Activated CD4-positive, alpha-beta T cell treated with anti-CD3 and anti-CD28 coated beads for 36 hours (primary cell): ENCODE data around the gene MSH3. TPM values are rescaled to one million over a fixed set of nuclear protein-coding genes. Genes with fewer than 3 reads are reported as not detected.

Experiments
- total RNA-seq, 2 experiments: library from RNA; stranded (reverse); gene quantifications; one replicate each; pipeline ENCODE4 v1.2.3, GENCODE V29; 2021

MSH3 gene
- total RNA-seq, 2 experiments from 2014 or later: 25.6 to 27.1 TPM

Other genes starting within 250 kb of the MSH3 start
- 10 to 100 TPM; 11.2 to 11.8 TPM for gene ZFYVE16, start 246.6 kb upstream of the MSH3 start, total RNA-seq
- under 1 TPM; 0.63 to 0.75 TPM for gene FAM151B, start 166.6 kb upstream of the MSH3 start, total RNA-seq
- gene ANKRD34B, start 84.4 kb upstream of the MSH3 start, total RNA-seq: under 1 TPM in 1 of 2 experiments, not detected in 1; 0.07 TPM
- 100 to 1,000 TPM; 105 to 107 TPM for gene DHFR, start 331 bp downstream of the MSH3 start, total RNA-seq